Epithelial cell of prostate (primary cell): ENCODE results near the gene SPEM3.

Experiments used
- DNase-seq: peaks from one replicate; pipeline ENCODE4 v3.0.0-alpha.2; 2011; ENCODE audit warnings: low read depth, low spot score
- H3K27ac ChIP-seq: fragments of 450-650 bp; 2 replicates; pipeline ENCODE4 v1.5.1; 2017; ENCODE audit warnings: mild to moderate bottlenecking

The SPEM3 gene

GRCh38 chr17:7440113-7440833, 11.6 kb downstream of the SPEM3 start:
- DNase-seq, result no peak

DNA sequence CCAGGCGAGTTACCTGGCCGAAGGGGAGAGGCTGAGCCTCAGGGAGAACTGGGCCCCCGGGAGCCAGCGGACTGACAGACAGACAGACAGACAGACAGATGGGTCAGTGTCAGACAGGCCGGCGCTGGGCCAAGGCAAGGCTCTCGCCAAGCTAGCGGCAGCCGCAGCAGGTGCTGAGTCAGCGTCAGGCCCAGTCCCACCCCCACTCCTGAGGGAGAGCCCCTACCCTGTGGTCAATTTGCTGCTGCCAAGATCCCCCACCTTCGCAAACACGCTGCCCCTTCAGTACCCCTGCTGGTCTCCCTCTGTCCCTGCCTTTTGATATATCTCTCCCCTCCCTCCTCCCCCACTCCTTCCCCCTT, 12.2 kb downstream of the SPEM3 start:
- DNase-seq, result no peak
- peak overlapping the region; percentile 89 for H3K27ac ChIP-seq

More at GRCh38 chr17:7440113-7440833, 11.6 kb downstream of the SPEM3 start:
- H3K27ac ChIP-seq, result peak overlapping the region; percentile 89

DNA sequence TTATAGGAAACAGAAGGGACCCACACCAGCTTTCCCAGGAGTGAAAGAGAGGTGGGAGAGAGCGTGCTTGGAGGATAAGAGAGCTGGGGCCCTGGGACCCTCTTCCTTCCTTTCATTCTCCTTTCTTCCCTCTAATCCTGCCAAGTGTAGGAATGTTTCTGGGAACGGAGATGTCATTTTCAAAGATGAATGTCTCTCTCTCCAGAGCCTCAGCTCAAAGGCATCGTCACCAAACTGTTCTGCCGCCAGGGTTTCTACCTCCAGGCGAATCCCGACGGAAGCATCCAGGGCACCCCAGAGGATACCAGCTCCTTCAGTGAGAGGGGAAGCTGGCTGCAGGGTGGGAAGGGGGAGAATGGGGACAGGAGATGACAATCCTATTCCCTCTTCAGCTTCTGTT, 12.6 kb downstream of the SPEM3 start:
- DNase-seq, result no peak
- H3K27ac ChIP-seq, result no peak overlapping the region

- peak overlapping the region; percentile 94 for H3K27ac ChIP-seq
- DNase-seq, result no peak
Observed at GRCh38 chr17:7442142-7442541, 13.5 kb downstream of the SPEM3 start.

- H3K27ac ChIP-seq, result peak overlapping the region; percentile 94
- DNase-seq, result peak; percentile 72
Observed at GRCh38 chr17:7443499-7444485, 15.1 kb downstream of the SPEM3 start.

GRCh38 chr17:7444682-7445618, 16.3 kb downstream of the SPEM3 start, which contains the start of gene CHRNB1:
Gene CHRNB1, plus strand, starts transcription at chr17:7445061. Its CDS starts 67 bp downstream, at chr17:7445128.
- peak within 1 kb of the TSS; percentile 94 for H3K27ac ChIP-seq

GRCh38 chr17:7445619-7445968, 16.9 kb downstream of the SPEM3 start:
- no peak for DNase-seq
- peak overlapping the region; percentile 94 for H3K27ac ChIP-seq

More at GRCh38 chr17:7444682-7445618, 16.3 kb downstream of the SPEM3 start, which contains the start of gene CHRNB1:
- DNase-seq, result no peak

- no peak overlapping the region for H3K27ac ChIP-seq
- DNase-seq, result no peak
Observed at GRCh38 chr17:7448461-7448860, 19.8 kb downstream of the SPEM3 start.

GRCh38 chr17:7459961-7460545, 31.4 kb downstream of the SPEM3 start:
- no peak for DNase-seq
- H3K27ac ChIP-seq, result peak overlapping the region; percentile 36

DNA sequence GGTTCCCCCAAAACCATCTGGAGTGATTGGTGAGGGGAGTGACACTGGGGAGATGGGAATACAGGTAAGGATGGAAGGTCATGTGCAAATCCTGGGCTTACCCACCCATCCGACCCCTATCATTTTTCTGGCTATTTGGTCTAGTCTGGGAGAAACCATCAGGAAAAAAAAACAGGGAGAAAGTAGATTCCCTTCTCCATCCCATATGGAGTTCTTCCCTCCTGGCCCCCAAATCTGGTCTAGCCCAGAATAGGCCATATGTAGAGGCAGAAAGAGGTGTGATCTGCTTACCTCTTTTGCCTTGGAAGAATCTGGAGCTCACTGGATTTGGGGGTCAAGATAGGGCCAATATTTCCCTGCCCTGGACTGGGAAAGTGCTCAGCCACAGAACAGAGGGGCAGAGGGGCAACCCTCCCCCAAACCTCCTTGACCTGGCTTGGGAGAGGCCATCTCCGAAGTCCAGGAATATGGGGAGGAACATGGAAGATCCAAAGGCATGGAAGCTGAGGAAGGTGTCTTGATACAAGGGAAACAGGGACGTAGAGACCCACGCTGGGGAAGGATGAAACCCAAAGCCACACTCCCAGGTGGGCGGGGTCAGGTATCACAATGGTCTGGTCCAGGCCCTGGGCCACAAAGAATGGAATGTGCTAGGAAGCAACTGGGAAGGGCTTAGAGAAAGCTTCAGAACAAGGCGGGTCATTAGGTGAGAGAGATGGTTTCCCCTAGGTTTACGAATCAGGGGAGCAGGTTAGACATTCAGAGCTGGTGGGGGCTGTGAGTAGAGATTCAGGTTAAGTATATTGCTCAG, 32.4 kb downstream of the SPEM3 start:
- peak overlapping the region; percentile 36 for H3K27ac ChIP-seq
- DNase-seq, result no peak

GRCh38 chr17:7462474-7463371, 34.1 kb downstream of the SPEM3 start:
- no peak for DNase-seq
- no peak overlapping the region for H3K27ac ChIP-seq

DNA sequence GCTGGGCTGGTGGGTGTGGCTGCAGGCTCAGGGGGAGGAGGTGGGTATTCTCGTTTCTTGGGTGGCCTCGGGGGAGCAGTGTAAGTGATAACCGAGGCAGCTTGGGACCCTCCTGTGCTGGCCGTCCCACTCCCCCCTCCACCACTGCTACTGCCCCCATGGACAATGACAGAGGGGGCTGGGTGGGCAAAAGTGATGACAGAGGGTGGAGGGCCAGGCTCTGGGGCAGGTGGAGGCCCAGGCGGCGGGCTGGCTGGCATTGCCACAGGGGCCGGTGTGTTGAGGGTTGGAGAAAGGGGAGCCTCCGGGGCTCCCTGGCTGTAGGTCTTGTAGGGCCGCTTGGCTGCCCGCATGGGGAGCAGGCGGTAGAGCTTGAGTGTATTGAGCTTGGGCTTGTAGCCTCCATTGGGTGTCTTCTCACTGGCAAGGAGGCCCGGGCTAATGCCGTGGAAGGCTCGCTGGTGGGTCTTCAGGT, 34.8 kb downstream of the SPEM3 start:
- H3K27ac ChIP-seq, result peak overlapping the region; percentile 35

DNA sequence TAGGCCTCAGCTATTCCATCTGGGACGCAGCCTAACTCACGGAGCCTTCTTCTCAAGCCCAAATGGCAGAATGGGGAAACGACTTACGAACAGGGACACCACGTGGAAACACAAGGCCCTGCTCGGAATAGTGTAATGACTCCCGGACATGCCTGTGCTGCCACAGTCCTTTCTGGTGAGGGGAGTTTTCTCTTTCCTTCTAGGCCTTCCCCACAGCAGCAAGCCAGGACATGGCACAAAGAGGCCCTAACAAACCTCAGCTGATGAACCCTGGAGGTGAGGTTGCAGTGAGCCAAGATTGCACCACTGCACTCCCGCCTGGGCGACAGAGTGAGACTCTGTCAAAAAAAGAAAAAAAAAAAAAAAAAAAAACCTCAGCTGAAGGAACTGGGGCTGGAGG, 35.4 kb downstream of the SPEM3 start:
- peak overlapping the region; percentile 35 for H3K27ac ChIP-seq
- no peak for DNase-seq

More for the DNA sequence above, 34.8 kb downstream of the SPEM3 start:
- no peak for DNase-seq

- DNase-seq, result no peak
- H3K27ac ChIP-seq, result no peak overlapping the region
Observed at GRCh38 chr17:7465597-7466275, 37.1 kb downstream of the SPEM3 start.

GRCh38 chr17:7466318-7466638, 37.6 kb downstream of the SPEM3 start:
- H3K27ac ChIP-seq, result no peak overlapping the region
- no peak for DNase-seq

DNA sequence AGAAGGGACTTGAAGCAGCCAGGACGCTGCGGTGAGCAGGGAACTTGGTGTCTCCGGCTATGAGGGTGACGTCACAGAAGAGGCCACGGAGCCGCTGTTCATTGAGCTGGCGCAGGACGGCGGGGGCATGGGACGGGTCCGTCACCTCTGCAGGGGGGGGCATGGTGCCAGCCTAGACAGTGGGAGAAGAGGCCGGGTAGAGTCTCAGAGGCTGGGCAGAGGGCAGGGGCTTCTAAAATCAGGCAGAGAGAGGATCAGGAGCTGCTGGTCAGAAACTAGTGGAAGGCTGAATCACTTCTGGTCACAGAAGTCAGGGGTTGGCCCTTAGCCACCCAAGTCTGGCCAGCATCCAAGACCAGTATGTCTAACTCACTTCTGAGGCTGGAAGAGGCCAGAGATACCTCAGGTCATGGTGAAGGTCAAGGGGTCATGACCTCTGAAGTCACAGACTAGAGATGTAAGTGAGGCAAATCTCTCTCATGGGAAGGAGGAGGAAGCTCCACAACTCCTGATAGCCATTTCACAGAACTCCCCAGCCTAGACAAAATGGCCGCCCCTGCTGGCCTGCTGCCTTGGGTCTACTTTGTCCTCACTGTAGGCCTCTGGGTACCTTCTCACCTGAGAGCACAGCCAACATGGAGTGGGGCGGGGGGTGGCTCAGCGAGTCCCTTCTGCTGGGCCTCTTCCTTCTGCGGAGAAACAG, 38.1 kb downstream of the SPEM3 start:
- H3K27ac ChIP-seq, result no peak overlapping the region
- no peak for DNase-seq

GRCh38 chr17:7467498-7467897, 38.8 kb downstream of the SPEM3 start:
- H3K27ac ChIP-seq, result no peak overlapping the region
- DNase-seq, result no peak
